ENCODE results near the gene CNTN4.

The CNTN4 gene

DNA sequence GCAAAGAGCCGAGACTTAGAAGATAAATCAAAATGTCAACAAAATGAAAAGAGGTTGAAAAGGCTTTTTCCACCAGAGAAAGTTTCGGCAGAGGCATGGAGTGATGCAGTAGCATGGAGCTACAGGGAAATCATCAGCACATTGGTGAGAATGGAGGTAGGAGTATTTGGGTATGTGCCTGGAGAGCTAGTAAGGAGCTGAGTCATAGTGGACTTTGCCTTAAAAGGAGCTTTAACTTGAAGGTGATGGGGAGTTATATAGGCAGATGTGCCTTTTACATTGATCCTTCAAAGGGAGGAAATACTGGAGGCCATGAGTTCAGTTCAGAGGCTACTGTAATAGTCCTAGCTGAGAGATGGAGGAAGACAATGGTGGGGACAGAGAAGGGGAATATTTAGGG, 967.2 kb downstream of the CNTN4 start:
- DNase-seq (ENCODE audit: low read depth) = no peak

- no peak for DNase-seq (ENCODE audit: low read depth)
These were observed 967.7 kb downstream of the CNTN4 start for GRCh38 chr3:3066378-3066777.

DNA sequence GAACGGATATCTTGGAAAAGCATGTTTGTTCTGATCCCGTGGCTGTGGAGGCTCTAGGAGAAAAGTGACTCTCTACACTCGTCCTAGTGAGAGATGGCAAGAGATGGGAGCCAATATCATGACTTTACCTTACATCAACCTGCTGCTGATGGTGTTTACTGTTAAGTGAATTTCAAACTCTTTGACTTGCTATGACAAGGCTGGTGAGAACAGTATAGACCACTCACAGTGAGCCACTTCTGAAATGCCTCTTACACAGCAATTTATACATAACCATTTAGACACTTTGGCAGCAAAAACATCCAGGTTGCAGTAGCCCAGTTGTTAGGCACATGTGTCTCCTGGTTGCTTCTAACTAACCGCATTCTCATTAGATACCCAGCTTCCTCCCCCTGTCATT, 968.2 kb downstream of the CNTN4 start:
- DNase-seq (ENCODE audit: low read depth) = no peak

GRCh38 chr3:3068358-3068881, 969.8 kb downstream of the CNTN4 start:
- no peak for DNase-seq (ENCODE audit: low read depth)

DNA sequence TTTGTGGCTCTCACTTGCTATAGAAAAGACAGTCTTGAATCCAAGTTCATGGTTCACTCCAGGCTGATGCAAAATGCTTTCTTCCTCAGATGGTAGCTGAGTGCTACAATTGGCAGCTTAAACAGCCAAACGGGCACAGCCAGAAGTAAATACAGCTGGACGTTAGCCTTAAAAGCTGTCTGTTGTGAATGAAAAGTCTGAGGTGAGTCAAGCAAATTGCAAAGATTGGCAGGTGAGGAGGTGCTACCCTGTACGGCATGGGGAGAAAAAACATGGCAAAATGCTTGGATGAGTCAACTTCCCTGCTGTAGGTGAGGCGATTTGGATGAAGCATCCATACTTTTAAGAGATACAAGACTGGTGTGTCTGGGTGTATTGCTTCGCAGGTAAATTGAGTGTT, 971.1 kb downstream of the CNTN4 start:
- no peak for DNase-seq (ENCODE audit: low read depth)

DNA sequence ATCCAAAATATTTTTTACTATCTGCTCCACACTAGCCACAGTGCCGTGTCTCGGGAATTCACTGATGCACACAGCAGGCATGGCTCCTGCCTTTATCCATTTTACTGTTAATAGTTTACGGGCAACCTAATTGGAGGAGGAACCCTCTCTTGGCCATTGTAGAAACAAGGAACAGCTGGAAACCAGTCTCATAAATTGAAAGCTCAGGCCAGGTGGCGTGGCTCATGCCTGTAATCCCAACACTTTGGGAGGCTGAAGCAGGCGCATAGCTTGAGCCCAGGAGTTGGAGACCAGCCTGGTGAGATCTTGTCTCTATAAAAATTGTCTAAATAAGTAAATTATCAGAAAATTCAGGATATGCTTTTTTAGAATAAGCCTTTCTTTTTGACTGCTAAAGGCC, 972.5 kb downstream of the CNTN4 start:
- DNase-seq (ENCODE audit: low read depth) = no peak

DNA sequence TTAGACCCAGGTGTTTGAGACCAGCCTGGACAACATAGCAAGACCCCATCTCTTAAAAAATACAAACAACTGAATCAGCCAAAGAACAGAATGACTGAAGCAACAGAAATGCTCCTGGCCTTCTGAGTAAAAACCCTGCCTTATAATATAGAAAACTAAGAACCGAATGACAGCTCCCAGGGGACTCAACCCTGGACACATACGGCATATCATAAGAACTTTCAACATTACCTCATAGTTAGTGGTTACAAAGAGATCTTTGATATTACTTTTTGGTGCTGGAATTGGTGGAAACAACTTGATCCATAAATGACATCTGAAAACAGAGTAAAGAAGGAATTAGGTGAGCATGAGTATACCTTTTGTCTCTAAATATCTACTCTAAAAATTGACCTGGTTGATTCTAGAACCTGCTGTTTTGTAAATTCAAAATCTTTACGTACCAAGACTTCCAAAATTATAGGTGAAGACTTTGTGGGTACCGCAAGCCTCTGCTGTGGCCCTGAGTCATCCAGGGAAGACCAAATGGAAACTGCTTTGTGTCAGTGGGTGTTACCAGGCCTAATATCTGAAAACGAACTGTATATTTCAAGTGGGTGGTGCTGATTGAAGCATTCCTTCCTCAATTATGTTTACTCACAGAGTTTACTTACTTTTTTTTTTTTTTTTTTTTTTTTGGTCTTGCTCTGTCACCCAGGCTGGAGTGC, 976.0 kb downstream of the CNTN4 start:
- DNase-seq (ENCODE audit: low read depth) = no peak

DNA sequence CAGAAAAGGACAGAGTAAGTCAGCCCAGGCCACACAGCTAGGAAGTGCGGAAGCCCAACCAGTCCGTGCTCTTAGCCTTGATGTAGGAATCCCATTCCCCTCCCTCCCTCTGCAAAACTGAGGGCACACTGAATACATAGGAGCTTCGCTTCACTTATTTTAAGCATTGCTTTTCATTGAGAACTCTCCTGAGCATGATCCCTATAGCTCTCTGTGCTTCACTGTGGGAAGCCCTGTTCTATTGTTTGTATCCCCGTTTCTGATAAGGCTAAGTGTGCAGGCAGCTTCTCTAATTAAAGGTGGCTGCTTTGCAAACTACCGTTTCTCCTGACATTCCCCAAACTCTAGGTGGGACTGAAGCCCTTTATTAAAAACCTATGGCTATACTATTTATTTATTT, 981.6 kb downstream of the CNTN4 start:
- no peak for DNase-seq (ENCODE audit: low read depth)

GRCh38 chr3:3081381-3082233, 982.9 kb downstream of the CNTN4 start:
- no peak for DNase-seq (ENCODE audit: low read depth)

GRCh38 chr3:3082234-3082924, 983.7 kb downstream of the CNTN4 start:
- DNase-seq (ENCODE audit: low read depth) = no peak

GRCh38 chr3:3084890-3085289, 986.2 kb downstream of the CNTN4 start:
- no peak for DNase-seq (ENCODE audit: low read depth)

DNA sequence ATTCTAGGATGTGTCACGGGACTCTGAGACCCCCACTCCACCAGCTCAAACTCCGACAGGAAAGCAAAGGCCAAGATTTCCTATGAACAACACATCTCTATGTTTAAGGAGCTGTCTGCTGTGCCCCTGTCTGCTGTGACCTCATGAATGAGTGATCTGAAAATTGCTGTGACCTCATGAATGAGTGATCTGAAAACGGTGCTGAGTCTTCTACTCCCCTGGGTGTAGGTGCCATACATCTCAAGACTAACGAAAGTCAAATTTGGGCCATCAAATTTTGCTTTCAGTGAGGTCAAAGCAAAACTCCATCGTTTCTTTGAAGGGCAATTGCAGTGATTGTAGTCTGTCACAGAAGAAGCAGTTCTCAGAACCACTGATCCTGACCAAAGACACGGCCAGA, 987.1 kb downstream of the CNTN4 start:
- no peak for DNase-seq (ENCODE audit: low read depth)

DNA sequence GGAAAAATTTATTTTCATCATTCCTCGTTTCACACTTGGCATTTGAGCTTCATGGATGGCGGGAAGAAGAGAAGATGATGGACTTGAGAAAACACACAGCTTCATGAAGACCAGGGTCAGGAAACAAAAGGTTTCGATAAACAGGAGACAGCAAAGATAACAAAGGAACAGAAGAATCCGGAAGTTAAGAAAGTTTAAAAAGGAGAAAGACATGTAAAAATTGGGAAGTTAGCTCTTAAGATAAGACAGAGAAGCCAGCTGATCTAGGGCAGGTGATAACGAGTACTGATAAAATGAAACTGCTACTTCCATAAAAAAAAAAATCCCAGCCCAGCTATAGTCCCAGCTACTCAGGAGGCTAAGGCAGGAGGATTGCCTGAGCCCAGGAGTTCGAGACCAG, 987.6 kb downstream of the CNTN4 start:
- no peak for DNase-seq (ENCODE audit: low read depth)

- DNase-seq (ENCODE audit: low read depth) = no peak
These were observed 988.6 kb downstream of the CNTN4 start for GRCh38 chr3:3087279-3087678.

DNA sequence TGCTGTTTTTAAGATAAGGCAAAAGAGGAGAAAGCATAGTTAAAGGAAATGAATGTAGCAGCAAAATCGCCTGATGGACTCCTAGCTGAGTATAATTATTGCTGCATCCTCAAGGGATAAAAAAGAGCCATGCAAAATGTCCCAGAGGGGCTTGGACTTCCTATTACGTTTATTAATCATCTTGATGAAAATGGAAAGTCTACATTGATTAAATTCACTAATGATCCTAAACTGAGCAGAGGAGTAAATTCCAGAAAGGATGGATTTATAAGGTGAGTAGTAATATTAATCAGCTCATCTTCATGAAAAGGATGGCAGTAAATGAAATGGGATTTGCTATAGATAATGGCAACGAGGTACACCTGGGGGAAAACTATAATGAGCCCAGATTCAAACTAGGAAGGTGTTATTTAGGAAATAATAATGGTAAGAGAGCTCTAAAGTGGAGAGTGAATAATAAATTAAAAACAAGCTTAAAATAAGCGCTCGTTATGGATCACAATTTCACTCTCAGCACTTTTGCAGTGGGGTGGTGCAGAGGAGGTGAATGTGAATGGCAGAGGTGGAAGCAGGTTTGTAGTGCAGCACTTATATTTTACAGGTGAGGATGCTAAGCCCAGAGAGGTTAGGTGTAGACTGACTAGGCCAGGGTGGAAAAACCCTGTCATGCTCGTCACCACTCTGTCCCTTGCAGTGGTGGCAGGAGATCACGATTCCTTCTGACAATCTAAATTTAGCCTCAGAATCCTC, 989.2 kb downstream of the CNTN4 start:
- no peak for DNase-seq (ENCODE audit: low read depth)

- no peak for DNase-seq (ENCODE audit: low read depth)
These were observed 990.4 kb downstream of the CNTN4 start for GRCh38 chr3:3089017-3089416.

DNA sequence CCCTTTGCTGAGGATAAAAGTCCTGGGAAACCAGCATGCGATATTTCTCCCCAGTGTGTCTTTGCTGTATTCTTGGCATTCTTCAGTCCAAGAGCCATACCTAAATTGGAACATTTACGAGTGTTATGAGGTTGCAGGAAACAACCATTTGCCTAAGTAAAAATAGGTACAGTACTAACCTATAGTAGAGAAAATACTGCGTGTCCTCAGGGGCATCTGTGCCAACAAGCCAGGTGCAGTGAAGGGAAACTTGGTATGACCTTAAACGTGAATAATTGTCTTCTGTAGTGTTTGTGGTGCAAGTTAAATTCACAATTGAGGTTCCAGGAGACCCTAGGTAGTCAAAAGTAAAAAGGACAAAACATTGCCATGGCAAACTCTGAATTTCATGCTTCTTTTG, 999.3 kb downstream of the CNTN4 start:
- no peak for DNase-seq (ENCODE audit: low read depth)

GRCh38 chr3:3101660-3102458, 1003.2 kb downstream of the CNTN4 start:
- DNase-seq (ENCODE audit: low read depth) = no peak

DNA sequence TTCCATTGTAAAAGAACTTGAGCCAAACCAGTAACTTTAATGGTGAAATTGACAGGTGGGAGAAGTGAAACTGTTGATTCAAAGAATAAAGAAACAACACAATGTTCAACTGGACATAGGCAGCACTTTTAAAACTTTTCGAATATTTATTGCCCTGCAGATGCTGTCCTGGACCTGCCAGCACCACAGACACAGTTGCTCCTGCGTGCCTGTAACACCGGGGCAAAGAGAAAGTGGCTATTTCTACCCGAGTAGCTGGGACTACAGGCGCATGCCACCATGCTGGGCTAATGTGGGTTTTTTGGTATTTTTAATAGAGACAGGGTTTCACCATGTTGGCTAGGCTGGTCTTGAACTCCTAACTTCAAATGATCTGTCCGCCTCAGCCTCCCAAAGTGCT, 1004.1 kb downstream of the CNTN4 start:
- DNase-seq (ENCODE audit: low read depth) = no peak

DNA sequence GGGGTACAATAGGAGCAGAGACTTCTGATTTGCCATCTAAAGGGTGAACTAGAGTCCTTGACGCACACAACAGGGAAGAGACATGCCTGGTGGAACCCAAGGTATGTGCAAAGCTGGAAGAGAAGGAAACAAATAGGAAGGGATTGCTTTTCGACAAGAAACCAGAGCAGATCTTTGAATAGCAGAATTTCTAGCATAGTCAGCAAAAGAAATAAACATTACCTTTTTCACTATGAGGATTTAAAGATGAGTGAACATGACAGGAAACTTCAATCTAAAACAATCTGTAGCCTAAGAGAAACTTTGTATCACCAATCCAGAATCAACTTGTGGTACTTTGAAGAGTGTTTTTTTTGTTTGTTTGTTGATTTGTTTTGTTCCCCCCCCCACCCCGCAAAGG, 1006.6 kb downstream of the CNTN4 start:
- DNase-seq (ENCODE audit: low read depth) = no peak

DNA sequence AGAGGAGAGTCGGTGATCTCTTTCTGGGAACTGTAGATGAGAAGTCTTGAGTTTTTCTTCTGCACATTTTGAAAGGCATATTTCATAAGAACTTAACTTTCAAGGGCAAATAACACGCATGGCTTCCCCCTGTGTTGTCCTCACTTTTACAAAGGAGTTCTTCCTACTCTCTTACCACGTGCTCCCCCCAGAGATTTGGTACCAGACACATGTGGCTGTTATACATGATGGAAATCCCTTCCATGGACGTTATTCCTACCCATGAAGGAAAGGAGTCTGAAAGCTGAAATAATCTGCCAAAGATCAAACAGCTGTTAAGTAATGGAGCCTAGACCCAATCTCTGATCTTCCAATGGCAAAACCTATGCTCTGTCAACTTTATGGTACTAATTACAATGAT, 1007.1 kb downstream of the CNTN4 start:
- no peak for DNase-seq (ENCODE audit: low read depth)

Measured in activated gamma-delta T cell treated with anti-CD3 and anti-CD28 coated beads, Interleukin-2, amount 50 U/mL, for 16 hours (primary cell).